Heart left ventricle (tissue), 16 donors: Measurements from ENCODE around the gene TMEM259. TPM values are rescaled to one million over a fixed set of nuclear protein-coding genes. Genes with fewer than 3 reads are reported as not detected.

Experiments used
- ATAC-seq, 4 donors: fragments of 200-7000 bp; cut with Tn5 transposase; one replicate each; pipeline ENCODE4 v1.9.1; 2020 to 2022; ENCODE audit warnings: moderate library complexity in 4 of 4, mild to moderate bottlenecking in 3 of 4, moderate number of reproducible peaks in 1 of 4
- DNase-seq, 5 donors: peaks; one replicate each; pipeline ENCODE4 v3.0.0-alpha.2; 2020
- H3K27ac ChIP-seq, 12 donors: fragments of 200-600 bp; sonication (generic) in 4 of 12; one replicate each; pipeline versions ENCODE4 v1.5.0 to v1.8.0; 2016 to 2022; ENCODE audit warnings: mild to moderate bottlenecking in 2 of 12
- H3K27me3 ChIP-seq, 9 donors: fragments of 200-600 bp; sonication (generic) in 2 of 9; one replicate each; pipeline versions ENCODE4 v1.5.1 to v1.8.0; 2016 to 2022; ENCODE audit warnings: mild to moderate bottlenecking in 3 of 9
- H3K36me3 ChIP-seq, 9 donors: fragments of 200-600 bp; sonication (generic) in 2 of 9; one replicate each; pipeline versions ENCODE4 v1.5.0 to v1.8.0; 2018 to 2022; ENCODE audit warnings: mild to moderate bottlenecking in 2 of 9
- H3K4me1 ChIP-seq, 12 donors: fragments of 200-600 bp; sonication (generic) in 4 of 12; one replicate each; pipeline versions ENCODE4 v1.5.0 to v1.8.0; 2016 to 2022; ENCODE audit warnings: mild to moderate bottlenecking in 3 of 12
- H3K4me3 ChIP-seq, 12 donors: fragments of 200-600 bp; sonication (generic) in 4 of 12; one replicate each; pipeline versions ENCODE4 v1.5.0 to v1.8.0; 2017 to 2022; ENCODE audit warnings: mild to moderate bottlenecking in 9 of 12, moderate library complexity in 4 of 12
- H3K9me3 ChIP-seq, 12 donors: fragments of 200-600 bp; sonication (generic) in 4 of 12; one replicate each; pipeline versions ENCODE4 v1.5.0 to v1.8.0; 2016 to 2022; ENCODE audit warnings: mild to moderate bottlenecking in 1 of 12
- CTCF ChIP-seq, 12 donors: fragments of 200-600 bp; sonication (generic) in 4 of 12; IDR thresholded peaks; one replicate each; pipeline versions ENCODE4 v1.5.0 to v1.8.0; 2018 to 2022; ENCODE audit warnings: antibody characterized with exemption in 12 of 12, mild to moderate bottlenecking in 5 of 12
- POLR2A ChIP-seq, 2 donors: fragments of 450-650 bp; IDR thresholded peaks; one replicate each; pipeline ENCODE4 v1.6.1; 2017; ENCODE audit warnings: antibody characterized with exemption in 2 of 2, mild to moderate bottlenecking in 2 of 2, moderate library complexity in 2 of 2
- WGBS, 4 donors: extraction: QIAGEN DNeasy Blood & Tissue Kit in 2 of 4; methylation state at CpG; one replicate each; pipeline versions ENCODE4 v1.1.5 to v1.1.7; 2013 to 2018; 5-methylcytosine and 5-hydroxymethylcytosine counted together
- intact Hi-C, 10 donors: fragments of 100-400 bp; cut with DNase I; formaldehyde crosslinking; loops; one replicate each; pipeline versions ENCODE4 v1.11.1 to v1.14.2; 2022
- polyA plus RNA-seq, 2 donors: library from polyadenylated mRNA; stranded (reverse); fragments of 200-250 nt; gene quantifications; one replicate each; pipeline ENCODE4 v1.2.3, GENCODE V29; 2013
- total RNA-seq, 9 donors: library from RNA; depleted of rRNA in 2 of 9; stranded (reverse); fragments of >200 nt in 2 of 9; fragmentation: NEBNext Ultra II Directional in 3 of 9; extraction: Animal tissue kit (Norgen Biotek cat#: 25700) in 3 of 9; gene quantifications; one replicate each; pipeline versions ENCODE4 v1.1.0 to v1.2.4, GENCODE V29; 2016 to 2023
- donor health status: ischemic (EF 13 %, LVEDD 7.1; RV severe dilation, severe dysfunction).
- donor health status: healthy with polysubstance abuse.
- donor health status: DM: no; HTN: yes; CAD: no.
- donor health status: DM: no; HTN: no; CAD: no.
- donor health status: ischemic (EF 25% LVEDD 6.9; RV normal size, moderate dysfunction).
- donor health status: ischemic (EF 25% LVEDD 5.7; RV mildly dilated, moderate dysfunction).
- donor health status: healthy.
- donor health status: DM: yes; HTN: yes; CAD: no.
- donor health status: ischemic (EF 35%, LVEDD 5.7; RV mildly dilated, moderate dysfunction).
- donor health status: nonischemic (EF 11% LVEDD 7.7; RV severe dilation, severe dysfunction).
- donor health status: DM: yes; HTN: yes; CAD: no.
- donor health status: PGD.
- donor health status: ischemic (EF 29% LVEDD 5.4; RV normal size, mild dysfunction).
- donor health status: nonischemic (EF 23%, LVEDD 6.1; RV moderate dilation, normal function).

Gene TMEM259
- total and polyA plus RNA-seq, 11 donors: 95.1 to 189 (median 113) TPM

GRCh38 chr19:1019616-1019961 is 1.3 kb downstream of the TMEM259 start:
- intact Hi-C loops: no loop called here

GRCh38 chr19:1018932-1019615 is 1.8 kb downstream of the TMEM259 start:
- ATAC-seq: no peak

More at GRCh38 chr19:1019616-1019961, 1.3 kb downstream of the TMEM259 start:
- Histone ChIP-seq H3K9me3 (no peaks in the 10 kb centered on the region), H3K4me1 (peaks cover 30 to 76% (median 65%) of the 10 kb centered on the region in 12 donors), H3K4me3 (peak overlapping the region; percentile 72 to 96 (median 86)), H3K36me3 (peaks cover 0 to 11% (median 0%) of the 10 kb centered on the region in 9 donors), H3K27me3 (no peaks in the 10 kb centered on the region), H3K27ac (peak overlapping the region in 9 of 12 donors; percentile 88 to 98 (median 97))
- no peak for ATAC-seq
- 41 to 62% (median 58%) methylated on average over 3 to 18 of the region's 18 CpGs for WGBS, 4 donors
- DNase-seq: no peak
- TF ChIP-seq CTCF (IDR thresholded peaks at IDR 0.05): no peak
- no peak for TF ChIP-seq POLR2A (IDR thresholded peaks at IDR 0.05)

GRCh38 chr19:1018393-1018792 is 2.5 kb downstream of the TMEM259 start:
- H3K4me1 ChIP-seq: peaks cover 30 to 79% (median 65%) of the 10 kb centered on the region in 12 donors
- intact Hi-C loops: no loop called here
- H3K9me3 ChIP-seq: no peaks in the 10 kb centered on the region
- DNase-seq (no peak), ATAC-seq (no peak)
- peak overlapping the region in 1 of 12 donors; percentile 74 for H3K27ac ChIP-seq
- no peaks in the 10 kb centered on the region for H3K27me3 ChIP-seq
- peaks cover 0 to 23% (median 9%) of the 10 kb centered on the region in 9 donors for H3K36me3 ChIP-seq
- no peak for TF ChIP-seq POLR2A (IDR thresholded peaks at IDR 0.05)
- TF ChIP-seq CTCF (IDR thresholded peaks at IDR 0.05): no peak
- H3K4me3 ChIP-seq: peak overlapping the region in 3 of 12 donors; percentile 72 to 96 (median 91)
- WGBS, 4 donors: 50 to 71% (median 65%) methylated on average over 2 to 5 of the region's 5 CpGs

More at GRCh38 chr19:1018932-1019615, 1.8 kb downstream of the TMEM259 start:
- WGBS, 4 donors: 14 to 52% (median 39%) methylated on average over 8 to 17 of the region's 17 CpGs
- H3K27me3 ChIP-seq: no peaks in the 10 kb centered on the region
- TF ChIP-seq CTCF (IDR thresholded peaks at IDR 0.05): no peak
- TF ChIP-seq POLR2A (IDR thresholded peaks at IDR 0.05): no peak
- no peaks in the 10 kb centered on the region for H3K9me3 ChIP-seq
- H3K27ac ChIP-seq: peak overlapping the region in 6 of 12 donors; percentile 19 to 98 (median 92)
- peak overlapping the region in 11 of 12 donors; percentile 72 to 96 (median 85) for H3K4me3 ChIP-seq
- peaks cover 0 to 16% (median 2%) of the 10 kb centered on the region in 9 donors for H3K36me3 ChIP-seq
- no peak for DNase-seq
- intact Hi-C loops: no loop called here
- peaks cover 30 to 79% (median 65%) of the 10 kb centered on the region in 12 donors for H3K4me1 ChIP-seq

- no peaks in the 10 kb centered on the region for H3K27me3 ChIP-seq
- no peak for TF ChIP-seq CTCF (IDR thresholded peaks at IDR 0.05)
- TF ChIP-seq POLR2A (IDR thresholded peaks at IDR 0.05): no peak
- H3K4me3 ChIP-seq: peak overlapping the region in 2 of 12 donors; percentile 12 to 72
- H3K4me1 ChIP-seq: peaks cover 30 to 76% (median 63%) of the 10 kb centered on the region in 12 donors
- no peak for ATAC-seq
- H3K9me3 ChIP-seq: no peaks in the 10 kb centered on the region
- H3K36me3 ChIP-seq: peaks cover 0 to 28% (median 14%) of the 10 kb centered on the region in 9 donors
- WGBS, 4 donors: 77 to 88% (median 85%) methylated on average over 3 to 9 of the region's 9 CpGs
- peak overlapping the region in 5 of 12 donors; percentile 14 to 74 (median 49) for H3K27ac ChIP-seq
- intact Hi-C loops: no loop called here
- no peak for DNase-seq
These were observed 3.0 kb downstream of the TMEM259 start for GRCh38 chr19:1017906-1018305.
